Sigmoid colon (tissue), 3 donors: ENCODE data around the gene BCAT1.

Experiments used
- POLR2A ChIP-seq, 2 donors: fragments of 450-650 bp; IDR thresholded peaks; one replicate each; pipeline ENCODE4 v1.6.1; 2016; ENCODE audit warnings: antibody characterized with exemption in 2 of 2, mild to moderate bottlenecking in 2 of 2, moderate library complexity in 2 of 2
- TF ChIP-seq, protein P1 (sequence below), 4 experiments: fragments of 450-650 bp in 3 of 4; fragments of 200-600 bp in 1 of 4; IDR thresholded peaks; one replicate each; pipeline ENCODE4 v1.5.1; 2016 to 2019; ENCODE audit warnings: antibody characterized with exemption in 4 of 4, mild to moderate bottlenecking in 3 of 4, moderate library complexity in 2 of 4

DNA sequence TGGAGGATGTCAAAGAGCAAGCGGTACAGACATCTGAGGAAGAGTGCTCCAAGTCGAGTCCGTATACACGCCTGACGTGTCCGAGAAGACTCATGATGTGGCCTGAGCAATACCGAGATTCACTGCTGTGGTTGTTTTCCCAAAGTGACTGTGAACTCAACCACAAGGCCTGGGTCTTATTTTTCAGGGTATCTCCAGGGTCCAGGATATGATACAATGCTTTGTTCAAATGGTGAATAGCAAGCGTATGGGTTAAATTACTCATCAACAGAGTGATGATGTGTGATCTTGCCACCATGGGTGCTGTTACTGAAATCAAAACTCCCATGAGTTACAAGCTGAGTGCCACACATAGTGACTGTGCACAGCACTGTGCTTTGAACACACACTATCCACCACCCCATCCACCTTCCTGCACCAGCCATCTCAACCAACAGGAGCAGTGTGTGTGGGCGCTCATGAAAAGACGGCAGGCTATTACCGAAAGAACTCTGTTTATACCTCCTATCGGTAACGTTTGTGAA, 109.6 kb downstream of the BCAT1 start:
- TF ChIP-seq, protein P1, sequence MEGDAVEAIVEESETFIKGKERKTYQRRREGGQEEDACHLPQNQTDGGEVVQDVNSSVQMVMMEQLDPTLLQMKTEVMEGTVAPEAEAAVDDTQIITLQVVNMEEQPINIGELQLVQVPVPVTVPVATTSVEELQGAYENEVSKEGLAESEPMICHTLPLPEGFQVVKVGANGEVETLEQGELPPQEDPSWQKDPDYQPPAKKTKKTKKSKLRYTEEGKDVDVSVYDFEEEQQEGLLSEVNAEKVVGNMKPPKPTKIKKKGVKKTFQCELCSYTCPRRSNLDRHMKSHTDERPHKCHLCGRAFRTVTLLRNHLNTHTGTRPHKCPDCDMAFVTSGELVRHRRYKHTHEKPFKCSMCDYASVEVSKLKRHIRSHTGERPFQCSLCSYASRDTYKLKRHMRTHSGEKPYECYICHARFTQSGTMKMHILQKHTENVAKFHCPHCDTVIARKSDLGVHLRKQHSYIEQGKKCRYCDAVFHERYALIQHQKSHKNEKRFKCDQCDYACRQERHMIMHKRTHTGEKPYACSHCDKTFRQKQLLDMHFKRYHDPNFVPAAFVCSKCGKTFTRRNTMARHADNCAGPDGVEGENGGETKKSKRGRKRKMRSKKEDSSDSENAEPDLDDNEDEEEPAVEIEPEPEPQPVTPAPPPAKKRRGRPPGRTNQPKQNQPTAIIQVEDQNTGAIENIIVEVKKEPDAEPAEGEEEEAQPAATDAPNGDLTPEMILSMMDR (IDR thresholded peaks at IDR 0.05) = no peak
- no peak for TF ChIP-seq POLR2A (IDR thresholded peaks at IDR 0.05)
